ENCODE data around the gene INPP5F. TPM values are rescaled to one million over a fixed set of nuclear protein-coding genes. Genes with fewer than 3 reads are reported as not detected.

The INPP5F gene
- polyA plus RNA-seq, 1 donor (not counting 4 experiments of a cell fraction or from before 2014, with no cell fraction given) = 21.1 TPM

DNA sequence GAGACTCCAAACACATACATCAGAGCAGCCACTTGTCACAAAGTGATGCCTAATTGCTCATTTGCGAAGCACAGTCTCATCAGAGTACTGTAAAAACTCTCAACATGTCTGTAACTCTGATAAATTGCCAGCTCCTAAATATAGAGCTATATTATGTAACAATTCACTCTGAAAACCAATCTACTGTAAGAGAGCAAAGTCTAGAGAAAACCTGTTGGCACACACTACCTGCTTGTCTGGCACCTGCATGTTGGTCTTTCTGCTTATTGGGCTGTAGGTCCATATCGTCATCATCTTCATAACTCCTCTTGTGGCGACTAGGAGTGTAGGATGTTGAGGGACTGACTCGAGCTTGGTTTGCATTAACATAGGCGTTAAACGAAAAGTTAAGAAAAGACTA is 127.0 kb downstream of the INPP5F start:
- no peak for FAIRE-seq
- Histone ChIP-seq H3K4me2 (ENCODE audit: control insufficient read depth, extremely low read depth, insufficient read depth, low read depth, low read length) (no peak overlapping the region), H3K9ac (ENCODE audit: control insufficient read depth, extremely low read depth, insufficient read depth, low read length) (no peak overlapping the region), H3K4me1 (ENCODE audit: control insufficient read depth, extremely low read depth, insufficient read depth, low read length) (peaks cover 14% of the 10 kb centered on the region), H2AFZ (ENCODE audit: control insufficient read depth, low read length) (no peak overlapping the region), H3K36me3 (ENCODE audit: control insufficient read depth in 2 of 2, extremely low read depth in 1 of 2, insufficient read depth in 2 of 2, low read length in 2 of 2) (peaks cover 4 to 25% of the 10 kb centered on the region in 2 experiments), H3K4me3 (ENCODE audit: control insufficient read depth in 2 of 3, extremely low read depth in 1 of 3, insufficient read depth in 2 of 3, low read depth in 1 of 3, low read length in 3 of 3) (no peak overlapping the region), H3K27me3 (ENCODE audit: control insufficient read depth, extremely low read depth, insufficient read depth, low read length) (no peaks in the 10 kb centered on the region), H4K20me1 (ENCODE audit: control insufficient read depth, extremely low read depth, insufficient read depth, low read length) (peaks cover 3% of the 10 kb centered on the region), H3K79me2 (ENCODE audit: control insufficient read depth, insufficient read depth, low read length) (peaks cover 8% of the 10 kb centered on the region), H3K9me3 (ENCODE audit: control insufficient read depth, low read depth, low read length) (no peaks in the 10 kb centered on the region), H3K27ac (ENCODE audit: control insufficient read depth, insufficient read depth, low read length) (no peak overlapping the region), H3K9me1 (ENCODE audit: control insufficient read depth, extremely low read depth, insufficient read depth, low read length) (no peaks in the 10 kb centered on the region)
- dilution Hi-C loops (cut with MboI; ENCODE audit: extremely low pct_ligation_motif_present, low sequenced_read_pairs) = no loop called here
- DNase-seq (ENCODE audit: low read depth, low spot score) = no peak
- TF ChIP-seq EZH2 (IDR thresholded peaks at IDR 0.05; ENCODE audit: low read length) = no peak
- TF ChIP-seq, protein P1, sequence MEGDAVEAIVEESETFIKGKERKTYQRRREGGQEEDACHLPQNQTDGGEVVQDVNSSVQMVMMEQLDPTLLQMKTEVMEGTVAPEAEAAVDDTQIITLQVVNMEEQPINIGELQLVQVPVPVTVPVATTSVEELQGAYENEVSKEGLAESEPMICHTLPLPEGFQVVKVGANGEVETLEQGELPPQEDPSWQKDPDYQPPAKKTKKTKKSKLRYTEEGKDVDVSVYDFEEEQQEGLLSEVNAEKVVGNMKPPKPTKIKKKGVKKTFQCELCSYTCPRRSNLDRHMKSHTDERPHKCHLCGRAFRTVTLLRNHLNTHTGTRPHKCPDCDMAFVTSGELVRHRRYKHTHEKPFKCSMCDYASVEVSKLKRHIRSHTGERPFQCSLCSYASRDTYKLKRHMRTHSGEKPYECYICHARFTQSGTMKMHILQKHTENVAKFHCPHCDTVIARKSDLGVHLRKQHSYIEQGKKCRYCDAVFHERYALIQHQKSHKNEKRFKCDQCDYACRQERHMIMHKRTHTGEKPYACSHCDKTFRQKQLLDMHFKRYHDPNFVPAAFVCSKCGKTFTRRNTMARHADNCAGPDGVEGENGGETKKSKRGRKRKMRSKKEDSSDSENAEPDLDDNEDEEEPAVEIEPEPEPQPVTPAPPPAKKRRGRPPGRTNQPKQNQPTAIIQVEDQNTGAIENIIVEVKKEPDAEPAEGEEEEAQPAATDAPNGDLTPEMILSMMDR (optimal IDR thresholded peaks at IDR 0.05 in 1 of 3, IDR thresholded peaks at IDR 0.05 in 1 of 3, conservative IDR thresholded peaks at IDR 0.05 in 1 of 3; ENCODE audit: extremely low read depth in 1 of 3, insufficient read depth in 2 of 3, low read length in 3 of 3) = no peak

DNA sequence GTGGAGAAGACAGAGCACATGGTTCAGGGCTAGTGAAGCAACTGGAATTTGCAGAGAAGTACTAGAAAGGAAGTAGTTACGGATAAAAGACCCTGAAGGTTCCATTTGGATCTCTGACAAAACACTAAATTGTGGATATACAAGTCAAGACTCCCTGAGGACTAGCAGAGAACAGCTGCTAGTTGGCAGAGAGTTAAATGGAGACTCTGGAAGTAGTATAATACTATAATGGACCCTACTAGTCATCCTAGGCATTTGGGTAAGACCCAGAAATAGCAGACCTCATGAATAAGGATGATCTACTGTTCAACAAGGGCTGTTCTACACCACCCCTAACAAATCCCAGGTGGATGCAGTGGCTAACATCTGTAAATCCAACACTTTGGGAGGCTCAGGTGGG is 127.7 kb downstream of the INPP5F start:
- Histone ChIP-seq H3K36me3 (ENCODE audit: control insufficient read depth in 2 of 2, extremely low read depth in 1 of 2, insufficient read depth in 2 of 2, low read length in 2 of 2) (peaks cover 4 to 31% of the 10 kb centered on the region in 2 experiments), H3K9me1 (ENCODE audit: control insufficient read depth, extremely low read depth, insufficient read depth, low read length) (no peaks in the 10 kb centered on the region), H3K79me2 (ENCODE audit: control insufficient read depth, insufficient read depth, low read length) (peaks cover 13% of the 10 kb centered on the region), H2AFZ (ENCODE audit: control insufficient read depth, low read length) (no peak overlapping the region), H3K4me2 (ENCODE audit: control insufficient read depth, extremely low read depth, insufficient read depth, low read depth, low read length) (no peak overlapping the region), H4K20me1 (ENCODE audit: control insufficient read depth, extremely low read depth, insufficient read depth, low read length) (peaks cover 3% of the 10 kb centered on the region), H3K9ac (ENCODE audit: control insufficient read depth, extremely low read depth, insufficient read depth, low read length) (no peak overlapping the region), H3K4me1 (ENCODE audit: control insufficient read depth, extremely low read depth, insufficient read depth, low read length) (peaks cover 14% of the 10 kb centered on the region), H3K4me3 (ENCODE audit: control insufficient read depth in 2 of 3, extremely low read depth in 1 of 3, insufficient read depth in 2 of 3, low read depth in 1 of 3, low read length in 3 of 3) (no peak overlapping the region), H3K27me3 (ENCODE audit: control insufficient read depth, extremely low read depth, insufficient read depth, low read length) (no peaks in the 10 kb centered on the region), H3K27ac (ENCODE audit: control insufficient read depth, insufficient read depth, low read length) (no peak overlapping the region), H3K9me3 (ENCODE audit: control insufficient read depth, low read depth, low read length) (no peaks in the 10 kb centered on the region)
- TF ChIP-seq, protein P1 (optimal IDR thresholded peaks at IDR 0.05 in 1 of 3, IDR thresholded peaks at IDR 0.05 in 1 of 3, conservative IDR thresholded peaks at IDR 0.05 in 1 of 3; ENCODE audit: extremely low read depth in 1 of 3, insufficient read depth in 2 of 3, low read length in 3 of 3) = no peak
- TF ChIP-seq EZH2 (IDR thresholded peaks at IDR 0.05; ENCODE audit: low read length) = no peak
- DNase-seq (ENCODE audit: low read depth, low spot score) = no peak
- no peak for FAIRE-seq
- dilution Hi-C loops (cut with MboI; ENCODE audit: extremely low pct_ligation_motif_present, low sequenced_read_pairs) = no loop called here
